K562 (cell line): Measurements from ENCODE around the gene NRTN. TPM values are rescaled to one million over a fixed set of nuclear protein-coding genes. Genes with fewer than 3 reads are reported as not detected.

Experiments
- ATAC-seq: fragments of 200-7000 bp; cut with Tn5 transposase; 3 replicates; pipeline ENCODE4 v1.9.1; 2020; ENCODE audit warnings: moderate library complexity
- BruUV-seq: library from RNA; stranded (reverse); fragments of 400-500 nt; replicated peaks from 2 replicates; lab custom pipeline; 2021; lab: Mats Ljungman, UMichigan
- CTCF ChIA-PET: fragments of 300-600 bp; formaldehyde crosslinking; extraction: SDS; loops from one replicate; lab custom pipeline; 2021; ENCODE audit warnings: low intra/inter-chr PET ratio; lab: Yijun Ruan, JAX
- POLR2A ChIA-PET: fragments of 300-600, 350-650 bp; sonication (Branson Sonifier 250); formaldehyde crosslinking; extraction: SDS; loops from one replicate; lab custom pipeline; 2021; ENCODE audit warnings: antibody characterized with exemption, inconsistent platforms; lab: Yijun Ruan, JAX
- DNase-seq, 4 experiments: peaks; one replicate each; pipeline versions ENCODE4 v3.0.0 to v3.0.0-alpha.2; 2011 to 2018; ENCODE audit warnings: low spot score in 3 of 4, mixed read lengths in 3 of 4; ENCODE audit errors: extremely low read depth in 1 of 4
- FAIRE-seq: peaks from 2 replicates; lab custom pipeline; 2011; peaks lifted over from hg19 to GRCh38; lab: Jason Lieb, UNC
- H2AFZ ChIP-seq: 2 replicates; pipeline ENCODE4 v1.6.0; 2011; ENCODE audit warnings: low read depth, low read length, control low read depth, inconsistent platforms
- H3K27ac ChIP-seq: fragments of 200-600 bp; 3 replicates; pipeline ENCODE4 v1.8.0; 2011; ENCODE audit warnings: low read depth, mild to moderate bottlenecking, control low read depth, inconsistent platforms, low read length, moderate library complexity, mixed read lengths; ENCODE audit errors: extremely low read depth
- H3K27me3 ChIP-seq, 2 experiments: fragments of 300-600 bp in 1 of 2; 2 replicates in 1 of 2; 3 replicates in 1 of 2; pipeline versions ENCODE4 v1.6.0 to v1.8.0; 2011; ENCODE audit warnings: inconsistent platforms in 2 of 2, low read length in 2 of 2, mild to moderate bottlenecking in 1 of 2, mixed read lengths in 1 of 2, moderate library complexity in 1 of 2; ENCODE audit not compliant: control insufficient read depth in 2 of 2, insufficient read depth in 2 of 2
- H3K36me3 ChIP-seq: fragments of 300-600 bp; 3 replicates; pipeline ENCODE4 v1.8.0; 2011; ENCODE audit warnings: mild to moderate bottlenecking, low read length, inconsistent platforms; ENCODE audit not compliant: control insufficient read depth, insufficient read depth
- H3K4me1 ChIP-seq, 2 experiments: fragments of 200-600 bp in 1 of 2; replicated peaks in 1 of 2; 2 replicates in 1 of 2; 3 replicates in 1 of 2; pipeline versions ENCODE4 v1.5.1 to v1.8.0; 2011; ENCODE audit warnings: inconsistent platforms in 2 of 2, low read length in 2 of 2, mild to moderate bottlenecking in 1 of 2, mixed read lengths in 1 of 2, moderate library complexity in 1 of 2; ENCODE audit not compliant: control insufficient read depth in 2 of 2, insufficient read depth in 2 of 2
- H3K4me2 ChIP-seq: 2 replicates; pipeline ENCODE4 v1.6.1; 2011; ENCODE audit warnings: low read length, control low read depth, inconsistent platforms, mixed read lengths; ENCODE audit not compliant: insufficient read depth
- H3K4me3 ChIP-seq: fragments of 200-600 bp; sonication (generic), shearing (Covaris generic); 2 replicates; pipeline ENCODE4 v1.5.1; 2016; ENCODE audit warnings: control low read depth, inconsistent platforms
- H3K79me2 ChIP-seq: fragments of 200-600 bp; 3 replicates; pipeline ENCODE4 v1.8.0; 2011; ENCODE audit warnings: low read length, inconsistent platforms; ENCODE audit not compliant: control insufficient read depth, insufficient read depth
- H3K9ac ChIP-seq, 2 experiments: 2 replicates each; pipeline versions ENCODE4 v1.6.0 to v1.6.1; 2011; ENCODE audit warnings: low read depth in 2 of 2, low read length in 2 of 2, control low read depth in 1 of 2, inconsistent platforms in 1 of 2, mild to moderate bottlenecking in 1 of 2, mixed read lengths in 1 of 2; ENCODE audit not compliant: insufficient read depth in 1 of 2
- H3K9me1 ChIP-seq: one replicate; pipeline ENCODE4 v1.6.0; 2011; ENCODE audit warnings: inconsistent platforms, mild to moderate bottlenecking, low read length, moderate library complexity; ENCODE audit not compliant: control insufficient read depth, insufficient read depth
- H3K9me3 ChIP-seq: replicated peaks from 2 replicates; pipeline ENCODE4 v1.5.1; 2011; ENCODE audit warnings: low read depth, low read length, inconsistent platforms; ENCODE audit not compliant: control insufficient read depth, insufficient read depth
- H4K20me1 ChIP-seq: replicated peaks from 2 replicates; pipeline ENCODE4 v1.6.1; 2011; ENCODE audit warnings: low read length, inconsistent platforms, mixed read lengths; ENCODE audit not compliant: control insufficient read depth, insufficient read depth
- ADNP ChIP-seq: fragments of 200-800 bp; sonication (Bioruptor generic); IDR thresholded peaks from 2 replicates; pipeline ENCODE4 v1.6.1; 2016; ENCODE audit warnings: missing genetic modification characterization, missing compliant biosample characterization
- ID3 ChIP-seq, 2 experiments: fragments of 250-450 bp in 1 of 2; fragments of 450-650 bp in 1 of 2; sonication (Bioruptor Pico) in 1 of 2; IDR thresholded peaks; 2 replicates each; pipeline versions ENCODE4 v1.6.1 to v1.8.0; 2016 to 2021; ENCODE audit warnings: mild to moderate bottlenecking in 2 of 2, moderate library complexity in 2 of 2, missing compliant biosample characterization in 1 of 2, missing genetic modification characterization in 1 of 2
- PBX2 ChIP-seq, 2 experiments: IDR thresholded peaks in 1 of 2; conservative IDR thresholded peaks in 1 of 2; 2 replicates each; pipeline ENCODE4 v1.6.1; 2016; ENCODE audit warnings: low read depth in 2 of 2, mild to moderate bottlenecking in 1 of 2, missing compliant biosample characterization in 1 of 2, missing genetic modification characterization in 1 of 2, moderate library complexity in 1 of 2
- PHB ChIP-seq: fragments of 250-450 bp; sonication (Bioruptor Pico); IDR thresholded peaks from 2 replicates; pipeline ENCODE4 v1.5.0; 2021
- PHF21A ChIP-seq: fragments of 450-650 bp; IDR thresholded peaks from 2 replicates; pipeline ENCODE4 v1.6.1; 2017; ENCODE audit warnings: low read depth, borderline replicate concordance
- SRSF9 ChIP-seq: fragments of 200-400 bp; formaldehyde crosslinking; IDR thresholded peaks from 2 replicates; pipeline ENCODE4 v1.6.1; 2017; ENCODE audit warnings: low read depth, low read length, borderline replicate concordance
- ZC3H4 ChIP-seq: sonication (generic); formaldehyde crosslinking; IDR thresholded peaks from 2 replicates; pipeline ENCODE4 v1.9.0; 2021; ENCODE audit warnings: missing genetic modification reagents, borderline replicate concordance
- ZFPM2 ChIP-seq: fragments of 250-450 bp; sonication (Bioruptor Pico); IDR thresholded peaks from 2 replicates; pipeline ENCODE4 v1.5.1; 2022; ENCODE audit warnings: mild to moderate bottlenecking
- ZNF511 ChIP-seq: sonication (generic); formaldehyde crosslinking; IDR thresholded peaks from 2 replicates; pipeline ENCODE4 v1.8.0; 2022; ENCODE audit warnings: mild to moderate bottlenecking, missing genetic modification reagents
- WGBS: fragments of 100-300 bp; shearing (Covaris generic); methylation state at CpG from one replicate; pipeline ENCODE4 v1.1.6; 2016; ENCODE audit warnings: low coverage, mixed read lengths; ENCODE audit not compliant: insufficient coverage; ENCODE audit errors: missing lambda C conversion rate; 5-methylcytosine and 5-hydroxymethylcytosine counted together
- in situ Hi-C: fragments of 300-500 bp; cut with MboI; formaldehyde crosslinking; loops from 4 replicates; pipeline ENCODE4 v1.15.0; 2018; ENCODE audit warnings: inconsistent platforms, mixed read lengths
- intact Hi-C: fragments of 100-400 bp; cut with micrococcal nuclease; formaldehyde crosslinking; loops from 2 replicates; pipeline ENCODE4 v1.14.2; 2022
- polyA plus RNA-seq, 8 experiments: library from polyadenylated mRNA; depleted of rRNA in 4 of 8; stranded (reverse) in 5 of 8; unstranded in 3 of 8; fragments of >200 nt; fragmentation: Nextera tagmentation in 2 of 8; fragmentation: Illumina TruSeq in 1 of 8; extraction: Ambion mirVana in 2 of 8; extraction: Trizol in 1 of 8; gene quantifications; 2 replicates each; pipeline versions ENCODE4 v1.2.1 to v1.2.3, GENCODE V29; 2011 to 2014; ENCODE audit warnings: inconsistent platforms in 1 of 8, missing spikeins in 1 of 8
- total RNA-seq, 7 experiments: library from RNA; depleted of rRNA in 6 of 7; stranded (reverse); fragments of >200 nt in 6 of 7; fragmentation: Illumina TruSeq in 2 of 7; extraction: Trizol in 2 of 7; gene quantifications; 2 replicates each; pipeline versions ENCODE4 v1.2.1 to v1.2.3, GENCODE V29; 2011 to 2021; ENCODE audit warnings: low replicate concordance in 1 of 7
- TF ChIP-seq, protein P1 (sequence below): sonication (generic); formaldehyde crosslinking; IDR thresholded peaks from 2 replicates; pipeline ENCODE4 v1.8.0; 2022; ENCODE audit warnings: missing genetic modification reagents, mild to moderate bottlenecking, borderline replicate concordance
- TF ChIP-seq, protein P2 (sequence below): fragments of 450-650 bp; IDR thresholded peaks from 2 replicates; pipeline ENCODE4 v1.6.1; 2016

The NRTN gene
- total and polyA plus RNA-seq, 9 of the 15 experiments (the other 6 are each of a cell fraction or from before 2014, with no cell fraction given), result 0.62 to 8.1 (median 1.6) TPM; not detected in 2

- Histone ChIP-seq H3K9ac (peak overlapping the region in 1 of 2 experiments; percentile 93; a peak in 3 of 4 replicates), H3K79me2 (peaks cover 4% of the 10 kb centered on the region; the same call in 1 of the 3 replicates), H3K4me1 (peaks cover 6 to 75% of the 10 kb centered on the region in 2 experiments; a peak in 4 of 5 replicates), H3K9me3 (no peaks in the 10 kb centered on the region), H3K9me1 (peaks cover 3% of the 10 kb centered on the region), H3K4me2 (peak overlapping the region; percentile 70), H3K36me3 (no peaks in the 10 kb centered on the region), H3K27ac (no peak overlapping the region; the same call in 2 of the 3 replicates), H3K4me3 (0 out of 2 replicates have a peak overlapping the region, but pooled peaks have one; percentile 59), H2AFZ (peak overlapping the region; percentile 4; the same call in 1 of the 2 replicates), H4K20me1 (no peaks in the 10 kb centered on the region; the same call in 1 of the 2 replicates), H3K27me3 (no peaks in the 10 kb centered on the region; a peak in 1 of 5 replicates)
- WGBS, result 24% methylated on average over 18 of the region's 24 CpGs
- ATAC-seq, result no peak
- CTCF ChIA-PET, result interaction anchor here (0.5 kb wide), 1 partner anchor 109 kb away, joined by 3 read pairs; no protein-coding TSS in a partner anchor
- intact Hi-C loops (no loop called here), in situ Hi-C loops (no loop called here)
- no peak for FAIRE-seq
- POLR2A ChIA-PET, result interaction anchor here (1.4 kb wide), 1 partner anchor 22 kb away, joined by 4 read pairs; no protein-coding TSS in a partner anchor
- peak in 2 of 4 experiments; percentile 33 to 34 for DNase-seq
- BruUV-seq, result no TSS peak
- TF ChIP-seq PHB (CRISPR knock-in tag) (no peak), ZFPM2 (no peak), ADNP (tag) (0 out of 2 replicates have a peak, but pooled peaks have one; percentile 29), ZC3H4 (CRISPR knock-in tag) (no peak), ZNF511 (CRISPR knock-in tag) (no peak), SRSF9 (no peak), ID3 (CRISPR knock-in tag; IDR thresholded peaks at IDR 0.05) (no peak), ID3 (tag; IDR thresholded peaks at IDR 0.05) (no peak), PBX2 (CRISPR knock-in tag; IDR thresholded peaks at IDR 0.05; ENCODE audit: low read depth) (no peak), PBX2 (tag; conservative IDR thresholded peaks at IDR 0.05; ENCODE audit: low read depth) (peak; percentile 81), PHF21A (no peak)
- TF ChIP-seq, protein P1, sequence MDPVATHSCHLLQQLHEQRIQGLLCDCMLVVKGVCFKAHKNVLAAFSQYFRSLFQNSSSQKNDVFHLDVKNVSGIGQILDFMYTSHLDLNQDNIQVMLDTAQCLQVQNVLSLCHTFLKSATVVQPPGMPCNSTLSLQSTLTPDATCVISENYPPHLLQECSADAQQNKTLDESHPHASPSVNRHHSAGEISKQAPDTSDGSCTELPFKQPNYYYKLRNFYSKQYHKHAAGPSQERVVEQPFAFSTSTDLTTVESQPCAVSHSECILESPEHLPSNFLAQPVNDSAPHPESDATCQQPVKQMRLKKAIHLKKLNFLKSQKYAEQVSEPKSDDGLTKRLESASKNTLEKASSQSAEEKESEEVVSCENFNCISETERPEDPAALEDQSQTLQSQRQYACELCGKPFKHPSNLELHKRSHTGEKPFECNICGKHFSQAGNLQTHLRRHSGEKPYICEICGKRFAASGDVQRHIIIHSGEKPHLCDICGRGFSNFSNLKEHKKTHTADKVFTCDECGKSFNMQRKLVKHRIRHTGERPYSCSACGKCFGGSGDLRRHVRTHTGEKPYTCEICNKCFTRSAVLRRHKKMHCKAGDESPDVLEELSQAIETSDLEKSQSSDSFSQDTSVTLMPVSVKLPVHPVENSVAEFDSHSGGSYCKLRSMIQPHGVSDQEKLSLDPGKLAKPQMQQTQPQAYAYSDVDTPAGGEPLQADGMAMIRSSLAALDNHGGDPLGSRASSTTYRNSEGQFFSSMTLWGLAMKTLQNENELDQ (CRISPR knock-in tag), result no peak
- TF ChIP-seq, protein P2, sequence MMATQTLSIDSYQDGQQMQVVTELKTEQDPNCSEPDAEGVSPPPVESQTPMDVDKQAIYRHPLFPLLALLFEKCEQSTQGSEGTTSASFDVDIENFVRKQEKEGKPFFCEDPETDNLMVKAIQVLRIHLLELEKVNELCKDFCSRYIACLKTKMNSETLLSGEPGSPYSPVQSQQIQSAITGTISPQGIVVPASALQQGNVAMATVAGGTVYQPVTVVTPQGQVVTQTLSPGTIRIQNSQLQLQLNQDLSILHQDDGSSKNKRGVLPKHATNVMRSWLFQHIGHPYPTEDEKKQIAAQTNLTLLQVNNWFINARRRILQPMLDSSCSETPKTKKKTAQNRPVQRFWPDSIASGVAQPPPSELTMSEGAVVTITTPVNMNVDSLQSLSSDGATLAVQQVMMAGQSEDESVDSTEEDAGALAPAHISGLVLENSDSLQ, result peak; percentile 85
Measured at GRCh38 chr19:5826531-5827341, 21.9 kb downstream of the NRTN start.
